ENCODE results near the gene DNASE2B. TPM values are rescaled to one million over a fixed set of nuclear protein-coding genes. Genes with fewer than 3 reads are reported as not detected.

The DNASE2B gene
- total and polyA plus RNA-seq, 12 donors, result 0.10 to 1.2 (median 0.35) TPM; not detected in 4

- Histone ChIP-seq H3K36me3 (replicated peaks in 1 of 2) (no peaks in the 10 kb centered on the region), H3K4me3 (no peak overlapping the region), H3K27me3 (no peaks in the 10 kb centered on the region), H3K27ac (no peak overlapping the region), H3K4me1 (replicated peaks in 1 of 2) (peaks cover 13 to 44% of the 10 kb centered on the region in 2 donors), H3K9me3 (replicated peaks in 1 of 3) (no peaks in the 10 kb centered on the region)
- no peak for TF ChIP-seq POLR2A (IDR thresholded peaks at IDR 0.05)
- TF ChIP-seq, protein P1, sequence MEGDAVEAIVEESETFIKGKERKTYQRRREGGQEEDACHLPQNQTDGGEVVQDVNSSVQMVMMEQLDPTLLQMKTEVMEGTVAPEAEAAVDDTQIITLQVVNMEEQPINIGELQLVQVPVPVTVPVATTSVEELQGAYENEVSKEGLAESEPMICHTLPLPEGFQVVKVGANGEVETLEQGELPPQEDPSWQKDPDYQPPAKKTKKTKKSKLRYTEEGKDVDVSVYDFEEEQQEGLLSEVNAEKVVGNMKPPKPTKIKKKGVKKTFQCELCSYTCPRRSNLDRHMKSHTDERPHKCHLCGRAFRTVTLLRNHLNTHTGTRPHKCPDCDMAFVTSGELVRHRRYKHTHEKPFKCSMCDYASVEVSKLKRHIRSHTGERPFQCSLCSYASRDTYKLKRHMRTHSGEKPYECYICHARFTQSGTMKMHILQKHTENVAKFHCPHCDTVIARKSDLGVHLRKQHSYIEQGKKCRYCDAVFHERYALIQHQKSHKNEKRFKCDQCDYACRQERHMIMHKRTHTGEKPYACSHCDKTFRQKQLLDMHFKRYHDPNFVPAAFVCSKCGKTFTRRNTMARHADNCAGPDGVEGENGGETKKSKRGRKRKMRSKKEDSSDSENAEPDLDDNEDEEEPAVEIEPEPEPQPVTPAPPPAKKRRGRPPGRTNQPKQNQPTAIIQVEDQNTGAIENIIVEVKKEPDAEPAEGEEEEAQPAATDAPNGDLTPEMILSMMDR (IDR thresholded peaks at IDR 0.05), result no peak
- intact Hi-C loops (cut with DNase I), result no loop called here
- DNase-seq, result no peak
- 43 to 69% (median 46%) methylated on average over 2 of the region's 2 CpGs for WGBS, 4 donors
These were observed 24.7 kb upstream of the DNASE2B start for GRCh38 chr1:84373436-84374141.

GRCh38 chr1:84374991-84375696 is 23.1 kb upstream of the DNASE2B start:
- H3K27ac ChIP-seq, result peak overlapping the region in 3 of 5 donors; percentile 17 to 29 (median 18)
- no peak for TF ChIP-seq POLR2A (IDR thresholded peaks at IDR 0.05)
- TF ChIP-seq, protein P1 (IDR thresholded peaks at IDR 0.05), result no peak
- no peaks in the 10 kb centered on the region for H3K27me3 ChIP-seq
- WGBS, 4 donors, result 42 to 59% (median 48%) methylated on average over 5 of the region's 5 CpGs
- peak in 6 of 7 donors; percentile 39 to 71 (median 50) for DNase-seq
- H3K4me3 ChIP-seq, result no peak overlapping the region
- no peaks in the 10 kb centered on the region for H3K36me3 ChIP-seq (replicated peaks in 1 of 2)
- intact Hi-C loops (cut with DNase I), result no loop called here
- no peaks in the 10 kb centered on the region for H3K9me3 ChIP-seq (replicated peaks in 1 of 3)
- H3K4me1 ChIP-seq (replicated peaks in 1 of 2), result peaks cover 21 to 55% of the 10 kb centered on the region in 2 donors

DNA sequence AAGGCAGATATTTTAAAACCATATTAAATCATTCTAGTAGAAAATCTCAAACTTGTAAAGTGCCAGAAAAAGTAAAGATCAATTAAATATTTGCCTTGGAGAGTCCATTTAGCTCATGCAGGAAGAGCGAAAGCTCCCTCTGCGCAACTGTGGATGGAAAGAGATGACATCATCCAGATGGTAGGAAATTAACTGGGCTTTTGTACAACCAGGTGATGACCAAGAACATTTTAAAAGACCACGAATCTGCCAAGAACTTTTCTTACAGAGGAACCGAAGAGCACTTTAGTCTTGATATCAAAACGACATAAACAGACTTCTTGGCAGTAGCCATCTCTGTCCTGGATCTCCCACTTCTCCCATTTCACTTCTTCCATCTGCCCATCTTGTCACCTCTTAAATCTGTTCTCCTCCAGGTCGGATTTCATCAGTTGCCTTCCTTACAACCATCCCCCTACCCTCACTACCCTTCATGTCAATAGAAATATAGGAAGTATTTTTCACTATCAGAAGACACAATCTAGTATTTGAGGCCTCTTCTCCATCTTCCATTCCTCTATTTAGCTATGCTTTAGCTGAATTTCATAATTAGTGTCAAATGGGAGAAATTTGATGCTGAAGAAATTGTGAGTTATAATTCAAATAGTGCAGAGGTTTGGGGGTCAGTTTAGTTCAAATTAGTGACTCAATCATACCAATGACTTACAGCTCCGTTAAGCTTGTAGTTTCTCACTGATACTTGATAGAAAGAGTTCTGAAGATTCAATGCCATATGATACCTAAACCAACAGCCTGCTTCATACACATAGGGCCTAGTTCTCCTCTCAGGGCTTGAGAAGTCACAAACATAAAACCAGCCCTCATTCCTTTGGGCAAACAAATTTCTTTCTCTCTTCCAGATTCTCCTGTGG is 22.0 kb upstream of the DNASE2B start:
- Histone ChIP-seq H3K27me3 (no peaks in the 10 kb centered on the region), H3K4me3 (no peak overlapping the region), H3K4me1 (replicated peaks in 1 of 2) (peaks cover 21 to 48% of the 10 kb centered on the region in 2 donors), H3K27ac (peak overlapping the region in 2 of 5 donors; percentile 18 to 29), H3K9me3 (replicated peaks in 1 of 3) (no peaks in the 10 kb centered on the region), H3K36me3 (replicated peaks in 1 of 2) (no peaks in the 10 kb centered on the region)
- WGBS, 4 donors, result 84 to 87% (median 86%) methylated on average over 7 of the region's 7 CpGs
- intact Hi-C loops (cut with DNase I), result no loop called here
- DNase-seq, result no peak
- TF ChIP-seq POLR2A (IDR thresholded peaks at IDR 0.05), result no peak
- TF ChIP-seq, protein P1 (IDR thresholded peaks at IDR 0.05), result no peak

Measured in adrenal gland (tissue), 12 donors.